Jurkat, Clone E6-1 (cell line): Measurements from ENCODE around the gene SEMA4C.

Experiments used
- DNase-seq: peaks from one replicate; pipeline ENCODE4 v3.0.0-alpha.2; 2011; ENCODE audit warnings: low read depth, low spot score
- H3K4me3 ChIP-seq: 2 replicates; pipeline ENCODE4 v1.5.1; 2011; ENCODE audit warnings: mild to moderate bottlenecking, low read length, control low read depth, moderate library complexity

SEMA4C gene

GRCh38 chr2:96884299-96885094 lies 14.6 kb upstream of the SEMA4C start:
- H3K4me3 ChIP-seq = no peak overlapping the region
- no peak for DNase-seq

DNA sequence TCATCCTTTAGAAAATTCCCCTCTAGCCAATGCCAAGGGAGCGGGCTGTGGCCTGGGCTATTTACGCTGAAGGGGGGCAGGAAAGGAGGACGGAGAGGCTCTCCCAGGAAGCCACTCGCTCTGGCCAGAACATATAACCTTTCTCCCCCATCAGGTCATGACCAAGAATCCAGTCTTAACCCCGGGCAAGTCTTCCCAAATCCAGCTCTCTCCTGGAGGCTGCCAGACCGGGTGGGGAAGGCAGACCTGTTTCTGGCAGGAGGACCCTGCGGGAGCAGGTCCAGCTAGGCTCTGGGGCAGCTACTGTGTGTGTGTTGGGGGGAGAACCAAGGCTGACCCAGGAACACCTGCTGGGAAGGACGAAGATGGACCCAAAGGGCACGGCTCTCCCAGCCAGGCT lies 13.4 kb upstream of the SEMA4C start:
- no peak overlapping the region for H3K4me3 ChIP-seq
- DNase-seq = no peak

GRCh38 chr2:96882906-96883305 lies 13.0 kb upstream of the SEMA4C start:
- no peak overlapping the region for H3K4me3 ChIP-seq
- DNase-seq = no peak

- DNase-seq = no peak
- no peak overlapping the region for H3K4me3 ChIP-seq
Measured at GRCh38 chr2:96882230-96882629, 12.3 kb upstream of the SEMA4C start.

DNA sequence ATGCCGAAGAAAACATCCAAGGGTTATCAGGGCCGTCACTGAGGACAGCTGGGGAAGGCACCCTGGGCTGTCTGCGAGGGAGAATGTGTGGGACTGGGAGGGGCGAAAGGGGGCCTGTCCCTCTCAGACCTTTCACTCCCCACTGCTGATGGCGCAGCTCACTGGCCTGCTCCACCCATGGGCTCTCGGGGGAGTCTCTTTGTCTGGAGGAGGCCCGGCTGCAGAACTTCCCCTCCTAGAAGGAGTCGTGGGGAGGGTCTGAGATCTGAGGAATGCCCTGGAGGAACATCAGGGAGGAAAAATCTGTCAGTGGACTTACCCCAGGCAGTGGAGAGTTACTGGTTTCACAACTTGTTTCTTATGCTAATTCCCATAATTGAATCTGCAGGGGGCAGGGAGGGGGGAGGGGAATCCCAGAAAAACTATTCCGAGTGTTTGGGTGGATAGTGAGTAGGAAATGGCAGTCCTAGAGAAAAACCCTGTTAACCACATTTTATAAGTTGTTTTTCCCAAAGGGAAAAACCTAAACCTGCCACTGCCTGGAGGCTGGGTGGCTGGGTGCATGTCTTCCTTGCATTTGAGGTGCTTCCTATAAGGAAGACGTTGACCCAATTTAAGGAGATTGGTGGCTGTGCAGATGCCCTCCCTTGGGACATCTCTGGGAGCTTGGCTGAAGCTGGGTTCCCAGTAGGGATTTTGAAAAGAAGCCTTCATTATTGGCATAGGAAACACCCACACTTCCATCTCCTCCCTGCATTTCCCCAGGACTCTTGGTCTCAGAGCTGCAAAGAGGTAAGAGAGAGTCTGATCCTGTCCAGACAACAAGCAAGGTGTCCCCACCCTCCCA lies 11.7 kb upstream of the SEMA4C start:
- H3K4me3 ChIP-seq = no peak overlapping the region
- DNase-seq = no peak

DNA sequence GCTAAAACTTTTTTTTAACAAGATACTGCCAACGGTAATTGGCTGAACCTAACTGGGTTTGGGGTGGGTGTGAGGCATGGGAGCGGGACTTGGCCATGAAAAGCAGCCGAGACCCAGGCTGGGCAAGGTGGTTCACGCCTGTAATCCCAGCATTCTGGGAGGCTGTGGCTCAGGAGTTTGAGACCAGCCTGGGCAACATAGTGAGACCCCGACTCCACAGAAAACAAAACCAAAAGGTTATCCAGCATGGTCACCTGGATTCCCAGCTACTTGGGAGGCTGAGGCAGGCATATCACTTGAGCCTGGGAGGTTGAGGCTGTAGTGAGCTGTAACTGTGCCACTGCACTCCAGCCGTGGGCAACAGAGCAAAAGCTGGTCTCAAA lies 11.0 kb upstream of the SEMA4C start:
- no peak overlapping the region for H3K4me3 ChIP-seq

DNA sequence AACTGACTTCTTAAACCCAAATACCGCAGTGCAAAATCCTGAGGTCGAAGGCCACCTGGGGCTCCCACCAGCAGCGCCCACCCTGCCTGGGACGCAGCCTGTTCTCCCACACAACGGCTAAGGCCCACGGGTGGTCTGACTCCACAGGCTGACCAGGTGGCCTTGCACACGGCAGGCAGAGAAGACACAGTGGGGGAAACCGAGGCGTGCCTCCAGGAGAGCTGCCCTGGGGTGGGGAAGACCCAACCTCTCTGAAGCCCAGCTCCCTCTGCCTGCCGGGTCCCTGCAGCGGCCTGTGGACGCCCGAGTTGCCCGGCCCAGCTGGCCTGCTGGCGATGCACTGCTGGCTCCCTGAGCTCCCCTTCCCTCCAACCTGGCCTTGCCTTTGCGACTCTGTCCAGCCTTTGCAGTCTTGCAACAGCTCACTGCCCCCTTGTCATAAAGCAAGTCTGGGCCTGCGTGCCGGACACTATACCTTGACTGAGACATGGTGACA lies 9.7 kb upstream of the SEMA4C start:
- DNase-seq = no peak
- H3K4me3 ChIP-seq = no peak overlapping the region

More for the DNA sequence above, 11.0 kb upstream of the SEMA4C start:
- no peak for DNase-seq

DNA sequence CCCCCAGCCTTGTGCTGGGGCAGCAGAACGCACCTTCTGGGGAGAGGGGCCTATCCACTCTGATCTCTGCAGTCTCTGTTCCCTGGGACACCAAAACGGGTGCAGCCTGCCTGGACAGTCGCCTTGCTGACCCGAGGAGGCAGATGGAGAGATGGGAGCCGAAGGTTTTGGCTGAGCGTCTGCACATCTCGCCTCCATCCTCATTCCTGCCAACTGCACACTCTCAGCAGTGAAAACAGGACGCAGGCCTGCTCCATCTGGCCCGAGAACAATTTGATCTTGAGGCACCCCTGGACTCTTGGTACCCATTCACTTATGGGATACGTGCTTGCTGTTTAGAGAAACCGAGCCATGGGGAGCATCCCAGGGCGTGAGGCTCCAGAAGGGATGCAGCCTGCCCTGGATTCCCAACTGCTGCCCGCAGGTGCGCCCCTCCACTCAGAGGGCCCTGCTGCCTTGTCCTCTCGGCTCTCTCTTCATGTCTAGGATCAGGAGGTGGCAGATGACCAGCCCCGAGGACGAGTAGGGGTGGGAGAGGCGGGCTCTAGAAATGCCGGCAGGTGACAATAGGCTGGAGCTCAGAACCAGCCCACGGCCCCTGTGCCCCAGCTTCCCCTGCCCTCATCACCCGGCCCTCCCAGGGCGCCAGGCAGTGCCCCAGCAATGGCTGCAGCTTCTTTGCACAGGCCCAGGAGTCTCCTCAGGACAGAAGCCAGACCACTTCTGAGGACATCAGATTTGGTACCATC lies 9.1 kb upstream of the SEMA4C start:
- no peak overlapping the region for H3K4me3 ChIP-seq
- DNase-seq = no peak

- no peak overlapping the region for H3K4me3 ChIP-seq
- no peak for DNase-seq
Measured at GRCh38 chr2:96878171-96878570, 8.3 kb upstream of the SEMA4C start.

DNA sequence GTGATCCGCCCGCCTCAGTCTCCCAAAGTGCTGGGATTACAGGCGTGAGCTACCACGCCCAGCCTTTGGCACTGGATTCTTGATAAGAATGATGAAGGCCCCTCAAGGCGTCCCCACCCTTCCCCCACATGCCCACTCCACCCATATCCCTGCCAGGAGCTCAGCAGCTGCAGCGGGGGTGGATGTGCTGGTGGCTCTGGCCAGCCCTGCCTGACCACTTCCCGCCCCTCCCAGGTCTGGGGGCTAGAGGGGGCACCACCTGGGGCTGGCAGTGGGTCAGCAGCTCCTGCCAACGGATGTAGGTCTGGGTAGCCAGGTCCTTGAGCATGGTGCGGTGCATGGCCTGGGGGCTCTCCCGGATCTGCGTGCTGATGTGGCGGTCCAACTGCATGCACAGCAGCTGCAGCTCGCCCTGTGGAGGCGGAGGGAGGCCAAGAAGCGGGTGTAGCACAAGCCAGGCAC lies 7.8 kb upstream of the SEMA4C start:
- no peak overlapping the region for H3K4me3 ChIP-seq
- DNase-seq = no peak

DNA sequence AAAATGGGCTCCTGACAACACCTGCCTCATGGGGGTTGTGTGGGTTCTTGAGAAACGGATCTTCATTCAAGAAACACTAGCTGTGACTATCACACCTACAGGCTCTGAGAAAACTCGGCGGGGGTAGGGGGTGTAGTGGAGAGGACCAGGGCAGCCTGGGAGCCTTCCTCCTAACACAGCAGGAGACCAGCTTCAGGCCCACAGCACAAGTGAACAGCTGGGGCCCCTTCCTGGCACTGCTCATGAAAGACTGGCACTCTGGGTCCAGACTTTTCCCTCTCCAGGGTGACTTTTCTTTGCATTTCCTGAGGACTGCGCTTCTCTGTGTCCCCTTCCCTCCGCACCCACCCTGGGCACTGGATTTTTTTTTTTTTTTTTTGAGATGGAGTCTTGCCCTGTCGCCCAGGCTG lies 7.2 kb upstream of the SEMA4C start:
- no peak for DNase-seq
- no peak overlapping the region for H3K4me3 ChIP-seq

DNA sequence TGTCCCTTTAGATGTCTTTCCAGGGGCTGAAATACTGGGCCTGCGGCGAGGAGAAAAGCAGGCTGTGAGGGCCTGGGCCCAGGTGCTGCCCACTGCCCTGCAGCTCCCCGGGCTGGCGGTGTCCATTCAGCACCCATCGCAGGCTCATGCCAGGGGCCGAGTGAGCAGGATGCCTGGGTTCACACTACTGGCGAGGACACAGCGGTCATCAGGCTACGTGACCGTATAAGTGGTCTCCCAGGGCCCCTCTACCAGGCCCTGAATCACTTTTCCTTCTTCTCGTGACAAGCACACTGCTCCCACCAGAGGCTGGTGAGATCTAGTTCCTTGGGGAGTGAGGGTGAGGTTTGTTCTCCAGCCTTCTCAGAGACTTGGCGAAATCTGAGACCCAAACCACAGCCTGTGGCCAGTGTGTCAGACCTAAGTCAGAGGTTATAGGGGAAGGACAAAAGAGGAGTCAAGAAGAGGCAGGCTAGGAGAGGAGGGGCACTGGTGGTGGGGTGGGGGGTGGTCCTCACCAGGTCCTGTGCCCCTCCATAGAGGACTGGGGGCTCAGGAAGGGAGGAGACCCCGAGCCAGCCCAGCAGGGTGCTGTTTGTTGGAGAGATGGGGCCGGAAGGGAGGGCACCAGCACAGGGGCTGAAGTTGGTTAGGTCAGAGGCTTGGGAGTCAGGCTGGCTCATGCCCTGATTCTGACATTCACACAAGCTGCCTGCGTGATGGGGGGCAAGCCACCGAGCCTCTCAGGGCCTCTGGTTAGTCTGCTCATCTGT lies 6.6 kb upstream of the SEMA4C start:
- no peak overlapping the region for H3K4me3 ChIP-seq
- no peak for DNase-seq

- H3K4me3 ChIP-seq = no peak overlapping the region
- DNase-seq = no peak
Measured at GRCh38 chr2:96875498-96876268, 5.8 kb upstream of the SEMA4C start.

DNA sequence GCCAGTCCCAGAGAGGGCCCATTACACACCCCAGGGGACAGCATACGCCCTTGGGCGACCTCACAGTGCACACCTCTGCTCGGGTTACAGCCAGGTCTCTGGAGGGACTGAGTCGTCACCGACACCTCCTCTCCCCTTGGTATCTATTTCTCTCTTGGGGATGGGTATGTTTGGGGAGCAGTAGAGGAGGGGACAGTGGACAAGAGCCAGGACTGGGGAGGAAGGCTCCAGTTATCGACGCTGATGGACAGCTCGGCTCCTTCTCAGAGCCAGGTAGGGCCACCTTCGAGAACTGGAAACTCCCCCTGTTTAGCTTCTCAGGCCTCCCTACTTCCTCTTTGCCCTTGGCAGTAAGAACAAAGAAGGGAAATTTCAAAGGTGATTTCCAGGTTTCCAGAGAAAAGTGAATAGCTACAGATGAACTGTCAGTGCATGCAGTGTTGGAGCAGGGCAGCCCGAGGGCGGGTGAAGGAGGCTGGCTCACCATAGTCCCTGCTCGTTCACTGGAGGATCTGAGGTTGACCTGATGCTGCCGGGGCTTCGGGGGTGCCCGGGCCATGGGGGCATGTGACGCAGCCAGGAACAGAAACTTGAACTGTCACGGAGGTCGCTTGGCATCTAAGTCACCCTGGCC lies 4.4 kb upstream of the SEMA4C start:
- no peak overlapping the region for H3K4me3 ChIP-seq
- no peak for DNase-seq

DNA sequence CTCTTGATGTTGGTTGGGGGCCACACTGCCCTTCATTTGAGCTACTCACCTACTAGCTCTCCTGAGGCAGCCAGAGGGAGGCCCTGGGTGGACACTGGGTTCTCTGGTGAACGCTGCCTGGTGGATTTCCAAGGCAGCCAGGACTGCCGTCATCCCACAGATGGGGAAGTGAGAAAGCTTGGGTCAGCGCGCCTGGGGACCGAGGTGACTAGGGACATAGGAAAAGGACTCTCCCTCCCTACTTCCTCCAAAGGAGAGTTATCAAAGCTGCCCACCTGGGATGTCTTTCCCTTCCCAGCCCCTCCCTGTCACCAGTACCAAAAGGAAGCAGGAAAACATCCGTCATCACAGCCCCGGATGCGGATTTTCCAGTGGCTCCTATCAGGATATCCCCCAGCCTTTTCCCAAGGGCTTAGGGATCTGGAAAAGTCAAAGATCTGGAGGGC lies 3.8 kb upstream of the SEMA4C start:
- H3K4me3 ChIP-seq = no peak overlapping the region
- no peak for DNase-seq

DNA sequence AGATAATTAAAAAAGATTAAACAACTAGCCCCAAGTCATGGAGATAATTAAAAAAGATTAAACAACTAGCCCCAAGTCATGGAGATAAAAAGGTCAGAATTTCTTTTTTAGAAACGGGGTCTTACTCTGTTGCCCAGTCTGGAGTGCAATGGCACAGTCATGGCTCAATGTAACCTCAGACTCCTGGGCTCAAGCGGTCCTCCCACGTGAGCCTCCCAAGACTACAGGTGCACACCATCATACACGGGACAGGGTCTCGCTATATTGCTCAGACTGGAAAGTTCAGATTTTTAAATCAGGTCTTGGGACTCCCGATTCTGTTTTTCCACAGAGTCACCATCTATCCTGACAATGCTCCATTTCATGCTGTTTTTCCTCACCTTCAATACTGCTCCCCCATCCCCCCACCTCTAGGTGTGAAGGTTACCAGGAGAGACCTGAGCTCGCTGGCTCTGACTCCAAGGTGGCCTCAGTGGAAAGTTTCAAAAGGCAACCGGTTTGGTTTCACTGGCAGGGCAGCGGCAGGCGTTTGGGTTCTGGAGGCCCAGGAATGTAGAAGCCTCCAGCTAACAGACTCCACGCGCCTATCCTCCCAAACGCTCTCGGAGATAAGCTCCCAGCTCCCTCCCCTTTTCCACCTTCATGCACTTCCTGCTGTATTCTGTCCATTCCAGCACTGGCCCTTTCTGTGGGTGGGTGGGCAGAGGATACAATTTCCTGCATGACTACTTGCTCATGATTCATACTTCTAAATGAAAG lies 2.9 kb upstream of the SEMA4C start:
- no peak overlapping the region for H3K4me3 ChIP-seq
- DNase-seq = no peak
